GM18520 (cell line): ENCODE measurements around the gene PPP1R9A.

Experiments used
- ATAC-seq: cut with Tn5 transposase; IDR thresholded peaks from one replicate; pipeline ENCODE4 v1.9.1; 2021; ENCODE audit not compliant: unreplicated experiment

Gene PPP1R9A

GRCh38 chr7:95026421-95027072 lies 119.2 kb downstream of the PPP1R9A start:
- ATAC-seq, result no peak

- no peak for ATAC-seq
Observed at GRCh38 chr7:95027234-95027872, 120.0 kb downstream of the PPP1R9A start.

- no peak for ATAC-seq
Observed at GRCh38 chr7:95028683-95029082, 121.3 kb downstream of the PPP1R9A start.

- no peak for ATAC-seq
Observed at GRCh38 chr7:95035295-95035694, 127.9 kb downstream of the PPP1R9A start.

- ATAC-seq, result no peak
Observed at GRCh38 chr7:95041031-95041430, 133.6 kb downstream of the PPP1R9A start.

- no peak for ATAC-seq
Observed at GRCh38 chr7:95045236-95045923, 138.0 kb downstream of the PPP1R9A start.

GRCh38 chr7:95046494-95047240 lies 139.3 kb downstream of the PPP1R9A start:
- no peak for ATAC-seq

- no peak for ATAC-seq
Observed at GRCh38 chr7:95047291-95047690, 139.9 kb downstream of the PPP1R9A start.

GRCh38 chr7:95052566-95053094 lies 145.2 kb downstream of the PPP1R9A start:
- no peak for ATAC-seq

- ATAC-seq, result no peak
Observed at GRCh38 chr7:95054386-95054785, 147.0 kb downstream of the PPP1R9A start.

- no peak for ATAC-seq
Observed at GRCh38 chr7:95055295-95055694, 147.9 kb downstream of the PPP1R9A start.

- ATAC-seq, result no peak
Observed at GRCh38 chr7:95056107-95056739, 148.8 kb downstream of the PPP1R9A start.

- ATAC-seq, result no peak
Observed at GRCh38 chr7:95056901-95057300, 149.5 kb downstream of the PPP1R9A start.

- ATAC-seq, result no peak
Observed at GRCh38 chr7:95059842-95060313, 152.5 kb downstream of the PPP1R9A start.

GRCh38 chr7:95062901-95063300 lies 155.5 kb downstream of the PPP1R9A start:
- no peak for ATAC-seq

- ATAC-seq, result no peak
Observed at GRCh38 chr7:95066737-95067530, 159.5 kb downstream of the PPP1R9A start.

GRCh38 chr7:95088536-95089215 lies 181.3 kb downstream of the PPP1R9A start:
- ATAC-seq, result no peak

GRCh38 chr7:95089414-95090315 lies 182.3 kb downstream of the PPP1R9A start:
- no peak for ATAC-seq
